NCI-H146 treated with DMSO at 0.1 percent for 48 hours (cell line): ENCODE data around the gene LSM2.
"Not testable (repeated sequence)": the region's sequence is repeated elsewhere in the genome, so short reads cannot be mapped to it uniquely, and the experiment has no call there.

Source experiments
- DNase-seq: peaks from one replicate; lab custom pipeline; 2025; ENCODE audit not compliant: unreplicated experiment; lab: John Stamatoyannopoulos, UW

LSM2 gene

DNA sequence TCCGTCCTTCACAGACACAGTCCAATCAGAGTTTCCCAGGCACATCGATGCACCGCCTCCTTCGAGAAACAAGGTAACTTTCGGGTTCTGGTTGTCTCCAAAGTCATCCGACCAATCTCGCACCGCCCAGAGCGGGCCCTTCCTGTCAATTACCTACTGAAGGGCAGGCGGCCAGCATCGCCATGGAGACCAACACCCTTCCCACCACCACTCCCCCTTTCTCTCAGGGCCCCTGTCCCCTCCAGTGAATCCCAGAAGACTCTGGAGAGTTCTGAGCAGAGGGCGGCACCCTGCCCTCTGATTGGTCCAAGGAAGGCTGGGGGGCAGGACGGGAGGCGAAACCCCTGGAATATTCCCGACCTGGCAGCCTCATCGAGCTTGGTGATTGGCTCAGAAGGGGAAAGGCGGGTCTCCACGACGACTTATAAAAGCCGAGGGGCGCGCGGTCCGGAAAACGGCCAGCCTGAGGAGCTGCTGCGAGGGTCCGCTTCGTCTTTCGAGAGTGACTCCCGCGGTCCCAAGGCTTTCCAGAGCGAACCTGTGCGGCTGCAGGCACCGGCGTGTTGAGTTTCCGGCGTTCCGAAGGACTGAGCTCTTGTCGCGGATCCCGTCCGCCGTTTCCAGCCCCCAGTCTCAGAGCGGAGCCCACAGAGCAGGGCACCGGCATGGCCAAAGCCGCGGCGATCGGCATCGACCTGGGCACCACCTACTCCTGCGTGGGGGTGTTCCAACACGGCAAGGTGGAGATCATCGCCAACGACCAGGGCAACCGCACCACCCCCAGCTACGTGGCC, 20.7 kb upstream of the LSM2 start, which contains the start of gene HSPA1B:
TSS of gene HSPA1B (plus strand) at position 453 of the 794 bp plus-strand sequence. CDS start at position 666, 213 bp downstream.
- peak; percentile 99 for DNase-seq

DNA sequence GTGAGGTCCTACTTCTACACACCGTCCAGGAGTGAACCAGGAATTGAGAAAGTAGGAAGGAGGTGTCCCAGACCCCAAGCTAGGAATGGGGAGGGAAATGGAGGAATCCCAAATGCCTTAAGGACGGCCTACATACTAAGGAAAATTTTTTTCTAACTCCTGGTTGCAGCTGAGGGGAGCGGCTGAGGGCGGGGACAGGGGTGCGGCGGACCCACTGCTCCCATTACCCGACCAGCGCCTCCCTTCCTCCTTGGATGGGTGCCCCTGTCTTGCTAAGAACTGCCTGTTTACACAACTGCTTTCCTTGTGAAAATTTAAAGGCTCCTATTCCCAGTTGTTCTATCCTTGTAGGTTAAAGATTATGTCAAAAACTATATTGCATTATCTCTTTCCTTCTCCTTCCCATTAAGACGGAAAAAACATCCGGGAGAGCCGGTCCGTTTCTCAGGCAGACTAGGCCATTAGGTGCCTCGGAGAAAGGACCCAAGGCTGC, 20.1 kb upstream of the LSM2 start:
- DNase-seq: no peak

DNA sequence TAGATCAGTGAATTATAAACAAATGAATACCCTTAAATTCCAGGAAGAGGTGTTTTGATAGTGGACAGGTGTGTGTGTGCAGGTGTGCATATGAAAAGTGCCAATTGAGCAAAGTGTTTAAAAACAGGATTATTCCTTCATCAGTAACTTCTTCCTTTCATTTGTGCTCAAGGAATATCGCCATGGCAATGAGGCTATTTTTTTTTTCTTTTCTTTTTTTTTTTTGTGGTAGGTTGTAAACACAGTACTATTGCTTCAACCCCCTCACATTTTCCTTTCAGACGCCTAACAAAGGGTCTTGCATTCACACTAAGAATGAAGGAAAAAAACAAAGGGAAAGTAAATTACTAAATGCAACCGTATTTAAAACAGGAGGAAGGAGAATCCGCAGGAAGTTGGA, 18.8 kb upstream of the LSM2 start:
- DNase-seq: no peak

DNA sequence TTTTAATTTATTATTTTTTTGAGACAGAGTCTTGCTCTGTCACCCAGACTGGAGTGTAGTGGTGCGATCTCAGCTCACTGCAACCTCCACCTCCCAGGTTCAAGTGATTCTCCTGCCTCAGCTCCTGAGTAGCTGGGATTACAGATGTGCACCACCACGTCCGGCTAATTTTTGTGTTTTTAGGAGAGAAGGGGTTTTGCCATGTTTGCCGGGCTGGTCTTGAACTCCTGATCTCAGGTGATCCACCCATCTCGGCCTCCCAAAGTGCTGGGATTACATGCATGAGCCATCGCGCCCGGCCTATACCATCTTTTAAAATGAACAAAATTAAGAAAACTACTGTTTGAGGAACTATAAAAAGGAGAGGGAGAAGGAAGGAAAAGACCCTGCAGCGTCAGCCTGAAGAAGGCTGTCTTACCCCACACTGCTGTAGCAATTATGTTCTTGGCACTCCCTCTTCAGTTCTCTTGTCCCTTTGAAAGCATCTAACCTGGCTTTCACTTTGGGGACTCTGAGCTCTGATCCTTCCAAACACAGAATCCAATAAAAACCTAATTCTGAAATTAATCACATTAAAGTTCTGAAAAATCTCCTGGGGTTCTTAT, 16.9 kb upstream of the LSM2 start:
- DNase-seq: not testable (repeated sequence)

DNA sequence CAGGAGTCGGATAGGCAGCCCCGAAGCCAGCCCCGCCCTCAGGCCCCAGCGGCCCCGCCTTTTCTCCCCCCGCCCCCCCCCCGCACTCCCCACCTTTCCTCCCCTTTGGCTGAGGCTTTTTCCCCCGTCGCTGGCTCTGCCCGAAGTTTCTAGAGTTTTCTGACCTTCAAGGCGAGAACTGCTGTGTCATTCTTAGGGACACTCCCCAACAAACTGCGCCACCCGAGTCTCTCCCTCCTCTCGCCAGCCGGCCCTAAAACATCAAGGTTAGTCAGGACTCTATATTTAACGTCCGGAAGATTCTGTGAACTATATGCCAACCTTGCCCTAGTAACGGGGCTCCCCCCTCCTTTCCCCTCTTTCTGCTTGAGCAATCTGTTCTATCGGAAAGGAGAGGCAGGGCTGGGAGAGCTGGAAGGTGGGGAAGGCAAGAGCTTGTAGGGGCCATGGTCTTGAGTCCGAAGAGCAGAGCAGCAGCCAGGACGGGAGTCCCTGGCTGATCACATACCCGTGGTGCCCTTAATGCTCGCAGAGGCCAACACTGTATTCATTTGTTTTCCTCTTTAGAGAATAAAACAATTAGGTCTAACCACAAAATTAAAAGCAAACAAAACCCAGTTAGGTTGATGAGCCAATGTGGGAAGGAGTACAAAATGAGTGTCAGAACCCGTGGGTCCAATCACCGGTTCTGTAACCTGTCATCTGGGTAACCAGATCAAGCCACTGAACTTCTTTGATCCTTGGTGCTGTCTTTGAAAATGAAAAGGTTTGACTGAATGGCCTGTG, 15.5 kb upstream of the LSM2 start:
- DNase-seq: no peak

DNA sequence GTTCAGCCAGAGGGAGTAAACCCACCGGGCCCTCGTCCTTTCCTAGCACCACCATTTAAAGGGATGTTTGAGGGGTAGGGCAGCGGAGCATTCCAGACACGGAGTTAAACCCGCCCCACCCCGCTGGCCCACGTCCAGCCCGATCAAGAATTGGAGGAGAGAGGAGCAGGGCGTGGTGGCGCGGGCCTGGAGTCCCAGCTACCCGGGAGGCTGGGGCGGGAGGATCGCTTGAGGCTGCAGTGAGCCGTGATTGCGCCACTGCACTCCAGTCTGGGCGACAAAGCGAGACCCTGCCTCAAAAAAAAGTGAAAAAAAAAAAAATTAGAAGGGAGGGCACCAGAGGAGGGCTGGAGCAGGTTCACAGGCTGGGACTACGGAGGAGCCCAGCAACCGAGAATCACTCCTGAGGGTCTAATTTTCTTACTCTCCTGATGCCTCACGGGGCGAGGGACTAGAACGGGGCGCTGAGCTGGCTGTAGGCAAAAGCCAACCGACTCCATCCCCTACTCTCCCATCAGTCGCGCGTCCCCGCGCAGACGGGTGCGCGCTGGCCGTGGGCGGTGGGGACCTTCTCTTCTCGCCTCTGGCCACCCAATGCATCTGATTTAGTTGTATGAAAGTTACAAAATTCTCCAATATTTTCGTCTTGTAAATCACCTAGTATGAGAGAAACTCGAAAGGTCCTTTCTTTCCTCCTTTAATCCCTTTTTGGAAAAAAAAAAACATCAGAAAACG, 14.7 kb upstream of the LSM2 start:
- peak; percentile 53 for DNase-seq

DNA sequence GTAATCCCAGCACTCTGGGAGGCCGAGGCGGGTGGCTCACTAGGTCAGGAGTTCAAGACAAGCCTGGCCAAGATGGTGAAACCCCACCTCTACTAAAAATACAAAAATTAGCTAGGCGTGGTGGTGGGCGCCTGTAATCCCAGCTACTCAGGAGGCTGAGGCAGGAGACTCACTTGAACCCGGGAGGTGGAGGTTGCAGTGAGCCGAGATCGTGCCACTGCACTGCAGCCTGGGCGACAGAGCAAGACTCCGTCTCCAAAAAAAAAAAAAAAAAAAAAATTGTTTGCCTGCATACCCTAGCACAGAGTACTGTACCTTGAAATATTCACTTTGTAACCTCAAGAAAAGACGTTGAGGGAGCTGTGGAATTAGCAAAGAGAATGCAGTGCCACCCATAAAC, 13.6 kb upstream of the LSM2 start:
- not testable (repeated sequence) for DNase-seq

DNA sequence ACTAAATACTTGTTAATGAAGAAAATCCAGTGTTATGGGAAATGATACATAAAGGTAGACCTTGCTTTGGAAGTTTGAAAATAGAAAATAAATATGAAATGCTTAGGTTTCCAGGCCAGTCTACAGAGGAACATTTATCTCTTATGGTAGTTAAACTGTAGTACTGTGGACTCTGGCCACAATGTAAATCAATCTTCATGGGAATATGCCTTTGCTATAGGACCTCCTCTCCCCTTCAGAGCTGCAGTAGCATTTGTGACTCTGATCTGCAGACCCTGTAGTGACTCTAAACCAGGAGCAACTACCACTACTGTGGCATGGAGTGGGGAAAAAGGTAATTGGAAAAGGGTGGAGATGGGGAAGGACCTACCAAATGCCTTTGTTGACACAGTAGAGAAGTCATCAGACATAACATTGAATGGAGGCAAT, 13.1 kb upstream of the LSM2 start:
- DNase-seq: no peak

DNA sequence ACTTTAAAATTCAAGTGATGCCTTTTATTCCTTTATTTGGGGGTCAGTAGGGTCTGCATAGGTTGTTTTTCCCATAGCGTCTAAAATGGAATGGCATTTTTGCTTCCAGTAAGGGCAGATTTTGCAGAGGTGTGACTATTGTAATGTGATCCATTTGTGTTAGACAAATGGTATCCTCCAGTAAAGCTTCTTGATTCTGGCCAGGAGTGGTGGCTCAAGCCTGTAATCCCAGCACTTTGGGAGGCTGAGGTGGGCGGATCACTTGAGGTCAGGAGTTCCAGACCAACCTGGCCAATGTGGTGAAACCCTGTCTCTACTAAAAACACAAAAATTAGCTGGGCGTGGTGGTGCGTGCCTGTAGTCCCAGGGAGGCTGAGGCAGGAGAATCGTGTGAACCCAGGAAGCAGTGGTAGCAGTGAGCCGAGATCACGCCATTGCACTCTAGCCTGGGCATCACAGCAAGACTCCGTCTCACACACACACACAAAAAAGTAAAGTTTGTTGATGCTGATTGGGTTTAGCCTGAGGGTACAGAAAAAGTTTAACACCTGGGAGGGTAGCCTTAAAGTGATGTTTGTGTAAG, 11.3 kb upstream of the LSM2 start:
- not testable (repeated sequence) for DNase-seq

DNA sequence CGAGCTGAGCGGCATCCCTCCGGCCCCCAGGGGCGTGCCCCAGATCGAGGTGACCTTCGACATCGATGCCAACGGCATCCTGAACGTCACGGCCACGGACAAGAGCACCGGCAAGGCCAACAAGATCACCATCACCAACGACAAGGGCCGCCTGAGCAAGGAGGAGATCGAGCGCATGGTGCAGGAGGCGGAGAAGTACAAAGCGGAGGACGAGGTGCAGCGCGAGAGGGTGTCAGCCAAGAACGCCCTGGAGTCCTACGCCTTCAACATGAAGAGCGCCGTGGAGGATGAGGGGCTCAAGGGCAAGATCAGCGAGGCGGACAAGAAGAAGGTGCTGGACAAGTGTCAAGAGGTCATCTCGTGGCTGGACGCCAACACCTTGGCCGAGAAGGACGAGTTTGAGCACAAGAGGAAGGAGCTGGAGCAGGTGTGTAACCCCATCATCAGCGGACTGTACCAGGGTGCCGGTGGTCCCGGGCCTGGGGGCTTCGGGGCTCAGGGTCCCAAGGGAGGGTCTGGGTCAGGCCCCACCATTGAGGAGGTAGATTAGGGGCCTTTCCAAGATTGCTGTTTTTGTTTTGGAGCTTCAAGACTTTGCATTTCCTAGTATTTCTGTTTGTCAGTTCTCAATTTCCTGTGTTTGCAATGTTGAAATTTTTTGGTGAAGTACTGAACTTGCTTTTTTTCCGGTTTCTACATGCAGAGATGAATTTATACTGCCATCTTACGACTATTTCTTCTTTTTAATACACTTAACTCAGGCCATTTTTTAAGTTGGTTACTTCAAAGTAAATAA, 10.6 kb upstream of the LSM2 start:
- not testable (repeated sequence) for DNase-seq

DNA sequence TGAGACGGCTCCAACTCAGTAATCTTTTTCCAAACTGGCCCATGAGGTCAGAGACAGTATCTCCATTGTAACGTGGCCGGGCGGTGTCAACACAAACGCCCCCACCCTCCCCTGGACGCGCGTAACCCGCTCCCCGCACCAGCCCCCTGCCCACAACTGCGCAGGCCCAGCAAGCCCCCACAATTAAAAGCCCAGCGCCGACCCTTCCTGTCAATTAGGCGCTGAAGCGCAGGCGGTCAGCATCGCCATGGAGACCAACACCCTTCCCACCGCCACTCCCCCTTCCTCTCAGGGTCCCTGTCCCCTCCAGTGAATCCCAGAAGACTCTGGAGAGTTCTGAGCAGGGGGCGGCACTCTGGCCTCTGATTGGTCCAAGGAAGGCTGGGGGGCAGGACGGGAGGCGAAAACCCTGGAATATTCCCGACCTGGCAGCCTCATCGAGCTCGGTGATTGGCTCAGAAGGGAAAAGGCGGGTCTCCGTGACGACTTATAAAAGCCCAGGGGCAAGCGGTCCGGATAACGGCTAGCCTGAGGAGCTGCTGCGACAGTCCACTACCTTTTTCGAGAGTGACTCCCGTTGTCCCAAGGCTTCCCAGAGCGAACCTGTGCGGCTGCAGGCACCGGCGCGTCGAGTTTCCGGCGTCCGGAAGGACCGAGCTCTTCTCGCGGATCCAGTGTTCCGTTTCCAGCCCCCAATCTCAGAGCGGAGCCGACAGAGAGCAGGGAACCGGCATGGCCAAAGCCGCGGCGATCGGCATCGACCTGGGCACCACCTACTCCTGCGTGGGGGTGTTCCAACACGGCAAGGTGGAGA, 8.5 kb upstream of the LSM2 start, which contains the start of the genes HSPA1A and HSPA1L:
TSS of gene HSPA1A (plus strand) at position 519 of the 814 bp plus-strand sequence. CDS start at position 733, 214 bp downstream.
TSS of gene HSPA1L (minus strand) at position 259 of the 814 bp plus-strand sequence. CDS start 3,311 bp downstream, outside the sequence.
- peak; percentile 99 for DNase-seq

DNA sequence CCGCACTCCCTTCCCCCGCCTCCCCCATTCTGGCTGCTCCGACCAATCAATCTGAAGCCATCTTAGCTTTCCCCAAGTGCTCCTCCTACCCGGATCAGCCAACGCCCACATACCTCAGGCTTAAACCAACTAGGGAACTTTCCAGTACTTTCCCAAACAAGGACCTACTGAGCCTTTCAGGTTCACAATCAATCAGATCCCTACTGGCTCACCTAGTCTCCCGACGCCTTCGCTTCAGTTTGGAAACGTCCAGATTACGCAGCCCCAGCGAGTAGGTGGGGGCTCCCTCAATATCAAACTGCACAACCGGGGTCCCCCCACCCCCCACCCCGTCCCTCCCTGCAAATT, 7.9 kb upstream of the LSM2 start:
- DNase-seq: peak; percentile 88

DNA sequence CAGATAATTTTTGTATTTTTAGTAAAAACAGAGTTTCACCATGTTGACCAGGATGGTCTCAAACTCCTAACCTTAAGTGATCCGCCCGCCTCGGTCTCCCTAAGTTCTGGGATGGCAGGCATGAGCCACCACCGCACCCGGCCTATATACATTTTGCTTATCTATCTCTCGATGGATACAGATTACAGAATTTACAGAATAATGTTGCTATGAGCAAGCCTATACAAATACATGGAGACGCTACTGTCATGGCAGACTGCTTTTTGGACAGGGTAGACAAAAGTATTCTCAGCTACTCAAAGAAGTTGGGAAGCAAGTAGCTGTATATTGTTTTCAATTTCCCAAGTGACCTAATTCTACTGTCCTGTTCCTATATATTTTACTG, 6.7 kb upstream of the LSM2 start:
- DNase-seq: no peak

DNA sequence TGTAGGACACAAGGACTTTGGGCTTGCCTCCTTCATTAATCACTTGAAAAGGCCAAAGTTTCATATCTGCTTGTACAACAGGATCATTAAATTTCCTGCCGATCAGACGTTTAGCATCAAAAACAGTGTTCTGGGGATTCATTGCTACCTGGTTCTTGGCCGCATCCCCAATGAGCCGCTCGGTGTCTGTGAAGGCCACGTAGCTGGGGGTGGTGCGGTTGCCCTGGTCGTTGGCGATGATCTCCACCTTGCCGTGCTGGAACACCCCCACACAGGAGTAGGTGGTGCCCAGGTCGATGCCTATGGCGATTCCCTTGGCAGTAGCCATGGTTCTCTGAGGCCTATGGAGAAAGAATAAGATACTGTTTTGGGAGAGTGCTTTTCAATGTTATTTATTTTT, 4.9 kb upstream of the LSM2 start:
- no peak for DNase-seq

DNA sequence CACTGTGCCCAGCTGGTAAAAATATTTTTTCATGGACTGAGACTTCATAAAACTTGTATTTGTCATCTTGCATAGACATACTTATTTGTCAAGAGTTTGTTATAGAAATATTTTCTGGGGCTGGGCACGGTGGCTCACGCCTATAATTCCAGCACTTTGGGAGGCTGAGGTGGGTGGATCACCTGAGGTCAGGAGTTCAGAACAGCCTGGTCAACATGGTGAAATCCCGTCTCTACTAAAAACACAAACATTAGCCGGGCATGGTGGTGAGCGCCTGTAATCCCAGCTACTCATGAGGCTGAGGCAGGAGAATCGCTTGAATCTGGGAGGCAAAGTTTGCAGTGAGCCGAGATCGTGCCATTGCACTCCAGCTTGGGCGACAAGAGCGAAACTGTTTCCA, 1.8 kb upstream of the LSM2 start:
- DNase-seq: not testable (repeated sequence)

DNA sequence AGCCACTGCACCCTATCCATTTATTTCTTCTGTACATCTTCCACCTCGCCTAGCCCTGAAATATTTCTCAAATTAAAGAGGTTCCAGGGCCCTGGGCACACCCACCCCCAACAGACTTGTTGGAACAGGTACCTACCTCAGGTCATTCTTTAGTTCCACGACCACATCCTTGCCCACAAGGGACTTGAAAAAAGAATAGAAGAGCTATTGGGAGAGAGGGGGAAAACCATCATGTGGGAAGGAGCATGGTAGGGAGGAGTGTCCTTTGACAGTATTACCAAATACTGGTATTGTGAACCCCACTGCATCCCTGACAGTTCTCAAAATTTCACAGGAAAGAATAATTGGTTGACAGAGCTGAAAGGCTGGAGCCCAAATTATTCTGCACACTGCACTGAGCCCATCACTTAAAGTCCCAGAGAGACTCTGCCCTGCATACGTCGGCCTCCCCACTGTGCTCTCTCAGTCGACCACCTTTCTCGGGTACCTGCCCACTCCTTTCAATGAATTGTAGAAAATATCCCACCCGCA, 762 bp downstream of the LSM2 start:
- DNase-seq: no peak

DNA sequence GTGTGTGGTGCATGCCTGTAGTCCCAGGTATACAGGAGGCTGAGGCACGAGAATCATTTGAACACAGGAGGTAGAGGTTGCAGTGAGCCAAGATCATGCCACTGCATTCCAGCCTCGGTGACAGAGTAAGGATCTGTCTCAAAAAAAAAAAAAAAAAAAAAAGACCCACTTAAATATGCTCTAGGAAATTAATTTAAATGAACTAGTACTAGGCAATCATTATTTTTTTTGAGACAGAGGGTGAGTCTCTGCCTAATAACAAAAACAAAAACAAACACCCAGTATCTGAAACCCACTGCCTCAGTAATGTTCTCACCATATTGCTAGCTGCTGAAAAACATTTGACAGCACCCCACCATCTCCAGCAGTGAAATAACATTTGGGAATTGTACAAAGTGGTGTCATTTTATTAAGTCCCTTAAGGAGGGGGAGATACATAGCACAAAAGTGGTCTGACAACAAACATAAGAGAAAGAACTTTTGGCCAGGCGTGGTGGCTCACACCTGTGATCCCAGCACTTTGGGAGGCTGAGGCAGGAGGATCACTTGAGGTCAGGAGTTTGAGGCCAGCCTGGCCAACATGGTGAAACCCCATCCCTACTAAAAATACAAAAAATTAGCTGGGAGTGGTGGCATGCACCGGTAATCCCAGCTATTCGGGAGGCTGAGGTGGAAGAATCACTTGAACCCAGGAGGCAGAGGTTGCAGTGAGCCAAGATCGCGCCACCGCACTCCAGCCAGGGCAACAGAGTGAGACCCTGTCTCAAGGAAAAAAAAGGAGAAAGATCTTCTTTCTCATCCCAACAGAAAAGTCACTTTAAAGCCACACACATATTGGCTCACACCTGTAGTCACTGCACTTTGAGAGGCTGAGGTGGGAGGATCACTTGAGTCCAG, 5.5 kb downstream of the LSM2 start:
- not testable (repeated sequence) for DNase-seq
